H1 (cell line): Measurements from ENCODE around the gene PIK3R4. TPM values are rescaled to one million over a fixed set of nuclear protein-coding genes. Genes with fewer than 3 reads are reported as not detected.

Experiments
- CTCF ChIA-PET: fragments of 300-600 bp; sonication (Branson Sonifier 250); formaldehyde crosslinking; loops from one replicate; lab custom pipeline; 2021; ENCODE audit not compliant: partially characterized antibody; lab: Charles Lee
- POLR2A ChIA-PET: fragments of 300-600 bp; sonication (Branson Sonifier 250); formaldehyde crosslinking; loops from one replicate; lab custom pipeline; 2021; ENCODE audit warnings: inconsistent platforms; ENCODE audit not compliant: partially characterized antibody; lab: Charles Lee
- DNase-seq, 2 experiments: peaks; one replicate each; pipeline versions ENCODE4 v3.0.0 to v3.0.0-alpha.2; 2010 to 2022; ENCODE audit warnings: low spot score in 2 of 2, low read depth in 1 of 2, mixed read lengths in 1 of 2
- FAIRE-seq: peaks from 2 replicates; lab custom pipeline; 2011; peaks lifted over from hg19 to GRCh38; lab: Jason Lieb, UNC
- H2AFZ ChIP-seq: 2 replicates; pipeline ENCODE4 v1.8.1; 2012; ENCODE audit warnings: low read length, inconsistent platforms
- H2AK5ac ChIP-seq: 2 replicates; pipeline ENCODE4 v1.6.1; 2013; ENCODE audit warnings: low read depth, low read length
- H2BK120ac ChIP-seq: replicated peaks from 2 replicates; pipeline ENCODE3; 2013; ENCODE audit warnings: low read depth, low read length, inconsistent platforms
- H2BK12ac ChIP-seq: 2 replicates; pipeline ENCODE4 v1.6.1; 2013; ENCODE audit warnings: low read depth, low read length
- H2BK15ac ChIP-seq: 2 replicates; pipeline ENCODE4 v1.6.1; 2013; ENCODE audit warnings: low read length
- H2BK20ac ChIP-seq: 2 replicates; pipeline ENCODE4 v1.6.1; 2013; ENCODE audit warnings: low read length
- H2BK5ac ChIP-seq: 2 replicates; pipeline ENCODE4 v1.6.1; 2013; ENCODE audit warnings: low read depth, low read length
- H3K14ac ChIP-seq: 2 replicates; pipeline ENCODE4 v1.6.1; 2013; ENCODE audit warnings: inconsistent platforms; ENCODE audit not compliant: insufficient read length
- H3K18ac ChIP-seq: 2 replicates; pipeline ENCODE4 v1.6.1; 2013; ENCODE audit warnings: low read length; ENCODE audit errors: extremely low read depth
- H3K23ac ChIP-seq: 2 replicates; pipeline ENCODE4 v1.6.1; 2013; ENCODE audit warnings: inconsistent platforms; ENCODE audit not compliant: insufficient read length
- H3K23me2 ChIP-seq: 2 replicates; pipeline ENCODE4 v1.6.1; 2013; ENCODE audit warnings: low read depth, low read length
- H3K27ac ChIP-seq: 2 replicates; pipeline ENCODE4 v1.6.1; 2011; ENCODE audit warnings: low read depth, low read length, inconsistent platforms
- H3K27me3 ChIP-seq, 4 experiments: replicated peaks in 1 of 4; 1 replicate in 1 of 4; 2 replicates in 3 of 4; pipeline versions ENCODE4 v1.6.1 to v1.8.1; 2011 to 2013; ENCODE audit warnings: low read length in 3 of 4, mild to moderate bottlenecking in 3 of 4, inconsistent platforms in 2 of 4, mixed read lengths in 2 of 4, moderate library complexity in 1 of 4; ENCODE audit not compliant: control insufficient read depth in 3 of 4, insufficient read depth in 3 of 4; ENCODE audit errors: extremely low read depth in 1 of 4
- H3K36me3 ChIP-seq, 4 experiments: 2 replicates each; pipeline versions ENCODE4 v1.6.1 to v1.8.1; 2011 to 2013; ENCODE audit warnings: mild to moderate bottlenecking in 4 of 4, low read length in 3 of 4, moderate library complexity in 2 of 4, control low read depth in 1 of 4, inconsistent platforms in 1 of 4; ENCODE audit not compliant: insufficient read depth in 4 of 4, control insufficient read depth in 2 of 4
- H3K4ac ChIP-seq: replicated peaks from 2 replicates; pipeline ENCODE3; 2013; ENCODE audit warnings: low read length, low read depth, mixed read lengths, inconsistent platforms; ENCODE audit not compliant: insufficient read length
- H3K4me1 ChIP-seq, 4 experiments: replicated peaks in 1 of 4; 1 replicate in 1 of 4; 2 replicates in 3 of 4; pipeline versions ENCODE4 v1.6.1 to v1.8.1; 2011 to 2013; ENCODE audit warnings: low read length in 3 of 4, inconsistent platforms in 2 of 4, mixed read lengths in 1 of 4; ENCODE audit not compliant: insufficient read depth in 4 of 4, control insufficient read depth in 3 of 4
- H3K4me2 ChIP-seq, 2 experiments: 2 replicates each; pipeline versions ENCODE4 v1.6.1 to v1.8.1; 2011 to 2013; ENCODE audit warnings: low read depth in 2 of 2, low read length in 2 of 2, control low read depth in 1 of 2, inconsistent platforms in 1 of 2, mild to moderate bottlenecking in 1 of 2; ENCODE audit not compliant: insufficient read depth in 1 of 2
- H3K4me3 ChIP-seq, 4 experiments: fragments of 200-600, 300-600 bp in 1 of 4; sonication (generic), shearing (Covaris generic), sonication (Bioruptor Twin) in 1 of 4; 2 replicates each; pipeline versions ENCODE4 v1.5.1 to v1.8.1; 2011 to 2016; ENCODE audit warnings: low read length in 4 of 4, low read depth in 3 of 4, control low read depth in 2 of 4, inconsistent platforms in 2 of 4, mild to moderate bottlenecking in 2 of 4, mixed read lengths in 1 of 4, moderate library complexity in 1 of 4; ENCODE audit not compliant: insufficient read depth in 2 of 4; ENCODE audit errors: extremely low read depth in 1 of 4
- H3K56ac ChIP-seq: replicated peaks from 2 replicates; pipeline ENCODE3; 2013; ENCODE audit warnings: low read depth, mild to moderate bottlenecking, mixed read lengths, low read length, inconsistent platforms; ENCODE audit not compliant: insufficient read length
- H3K79me1 ChIP-seq: 2 replicates; pipeline ENCODE4 v1.6.1; 2013; ENCODE audit warnings: low read depth, low read length, control low read depth
- H3K79me2 ChIP-seq, 2 experiments: 2 replicates each; pipeline versions ENCODE4 v1.6.1 to v1.8.1; 2012 to 2013; ENCODE audit warnings: low read length in 2 of 2, mild to moderate bottlenecking in 2 of 2, inconsistent platforms in 1 of 2; ENCODE audit not compliant: insufficient read depth in 2 of 2, control insufficient read depth in 1 of 2
- H3K9ac ChIP-seq, 4 experiments: replicated peaks in 1 of 4; 1 replicate in 1 of 4; 2 replicates in 3 of 4; pipeline versions ENCODE4 v1.6.1 to v1.8.1; 2011 to 2013; ENCODE audit warnings: low read depth in 3 of 4, low read length in 3 of 4, control low read depth in 2 of 4, mild to moderate bottlenecking in 2 of 4, moderate library complexity in 2 of 4, inconsistent platforms in 1 of 4; ENCODE audit errors: extremely low read depth in 1 of 4
- H3K9me3 ChIP-seq, 2 experiments: 2 replicates each; pipeline versions ENCODE4 v1.6.1 to v1.8.1; 2012 to 2013; ENCODE audit warnings: mild to moderate bottlenecking in 2 of 2, moderate library complexity in 2 of 2, control low read depth in 1 of 2, inconsistent platforms in 1 of 2, low read depth in 1 of 2, low read length in 1 of 2, mixed read lengths in 1 of 2; ENCODE audit not compliant: insufficient read depth in 2 of 2
- H4K20me1 ChIP-seq, 2 experiments: replicated peaks in 1 of 2; 2 replicates each; pipeline versions ENCODE3 to v1.8.1; 2011 to 2013; ENCODE audit warnings: inconsistent platforms in 2 of 2, low read length in 2 of 2, mild to moderate bottlenecking in 1 of 2; ENCODE audit not compliant: insufficient read depth in 2 of 2, control insufficient read depth in 1 of 2
- H4K5ac ChIP-seq: 2 replicates; pipeline ENCODE4 v1.6.1; 2013; ENCODE audit warnings: low read length, low read depth, mixed read lengths, inconsistent platforms; ENCODE audit not compliant: insufficient read length
- H4K8ac ChIP-seq: 2 replicates; pipeline ENCODE4 v1.8.0; 2013; ENCODE audit warnings: mild to moderate bottlenecking, moderate library complexity, low read length, inconsistent platforms; ENCODE audit not compliant: insufficient read depth; ENCODE audit errors: extremely low read depth
- H4K91ac ChIP-seq: replicated peaks from 2 replicates; pipeline ENCODE3; 2013; ENCODE audit warnings: low read length, mixed read lengths, inconsistent platforms; ENCODE audit not compliant: insufficient read length
- CTBP2 ChIP-seq: IDR thresholded peaks from 2 replicates; pipeline ENCODE4 v1.7.0; 2011; ENCODE audit warnings: borderline replicate concordance, mild to moderate bottlenecking, moderate library complexity, mixed read lengths, low read length; ENCODE audit not compliant: insufficient read depth, insufficient read length
- GTF2F1 ChIP-seq: IDR thresholded peaks from 2 replicates; pipeline ENCODE4 v1.6.1; 2012; ENCODE audit warnings: low read depth, low read length, improper control_type of control experiment, borderline replicate concordance
- SIX5 ChIP-seq: IDR thresholded peaks from 2 replicates; pipeline ENCODE4 v1.6.1; 2011; ENCODE audit warnings: mild to moderate bottlenecking, low read depth, low read length
- WGBS, 2 experiments: shearing (Covaris generic) in 1 of 2; methylation state at CpG; one replicate each; pipeline versions ENCODE4 v1.1.6 to v1.1.7; 2013 to 2015; ENCODE audit warnings: low lambda C conversion rate in 2 of 2, mixed read lengths in 2 of 2, inconsistent platforms in 1 of 2, low coverage in 1 of 2, missing lambda C conversion rate in 1 of 2; ENCODE audit not compliant: insufficient replicate concordance in 2 of 2, insufficient coverage in 1 of 2, insufficient read length in 1 of 2; ENCODE audit errors: extremely low coverage in 1 of 2, missing lambda C conversion rate in 1 of 2; 5-methylcytosine and 5-hydroxymethylcytosine counted together
- polyA plus RNA-seq, 7 experiments: library from polyadenylated mRNA; depleted of rRNA in 3 of 7; stranded (reverse) in 5 of 7; unstranded in 2 of 7; fragments of >200 nt in 5 of 7; fragments of 200-250 nt in 2 of 7; gene quantifications; 1 replicate in 5 of 7; 2 replicates in 1 of 7; 4 replicates in 1 of 7; pipeline versions ENCODE4 v1.2.1 to v1.2.3, GENCODE V29; 2011 to 2013; ENCODE audit warnings: missing spikeins in 2 of 7, mixed read lengths in 2 of 7
- total RNA-seq: library from RNA; stranded (reverse); fragmentation: NEBNext Ultra II Directional; extraction: Animal tissue kit (Norgen Biotek cat#: 25700); gene quantifications from 2 replicates; pipeline ENCODE4 v1.2.1, GENCODE V29; 2021
- TF ChIP-seq, protein P1 (sequence below): IDR thresholded peaks from 2 replicates; pipeline ENCODE4 v1.6.1; 2012; ENCODE audit warnings: inconsistent platforms

PIK3R4 gene
- total and polyA plus RNA-seq, 2 of the 8 experiments (the other 6 are each of a cell fraction or from before 2014, with no cell fraction given): 43.8 to 87.4 TPM

- H3K4me2 ChIP-seq: no peak overlapping the region
- no peak overlapping the region for H3K14ac ChIP-seq
- no peak overlapping the region for H3K23ac ChIP-seq
- CTCF ChIA-PET: interaction anchor here (1.7 to 5.1 kb wide), 3 partner anchors 14 to 136 kb away, joined by 4 to 97 read pairs (median 21); partner anchors contain the start of gene ATP2C1
- H3K4ac ChIP-seq: no peak overlapping the region
- TF ChIP-seq GTF2F1 (no peak), SIX5 (no peak), CTBP2 (no peak)
- TF ChIP-seq, protein P1, sequence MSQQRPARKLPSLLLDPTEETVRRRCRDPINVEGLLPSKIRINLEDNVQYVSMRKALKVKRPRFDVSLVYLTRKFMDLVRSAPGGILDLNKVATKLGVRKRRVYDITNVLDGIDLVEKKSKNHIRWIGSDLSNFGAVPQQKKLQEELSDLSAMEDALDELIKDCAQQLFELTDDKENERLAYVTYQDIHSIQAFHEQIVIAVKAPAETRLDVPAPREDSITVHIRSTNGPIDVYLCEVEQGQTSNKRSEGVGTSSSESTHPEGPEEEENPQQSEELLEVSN: no peak
- TF ChIP-seq, all 59 proteins: peak for 0
- no peak overlapping the region for H2AFZ ChIP-seq
- DNase-seq: no peak
- H3K79me2 ChIP-seq: no peaks in the 10 kb centered on the region
- H2BK120ac ChIP-seq: no peak overlapping the region
- no peak overlapping the region for H2BK12ac ChIP-seq
- H3K4me3 ChIP-seq: no peak overlapping the region
- no peak overlapping the region for H3K27ac ChIP-seq
- no peak overlapping the region for H2AK5ac ChIP-seq
- POLR2A ChIA-PET: no interaction called here
- no peak overlapping the region for H2BK15ac ChIP-seq
- WGBS, 2 experiments: 87% methylated on average over 3 of the region's 3 CpGs; no CpG with 5 or more reads in 1 of the 2 experiments
- H3K36me3 ChIP-seq: no peaks in the 10 kb centered on the region
- no peak overlapping the region for H3K56ac ChIP-seq
- H4K8ac ChIP-seq: no peak overlapping the region
- no peak overlapping the region for H4K5ac ChIP-seq
- no peak overlapping the region for H2BK20ac ChIP-seq
- H3K9me3 ChIP-seq: no peaks in the 10 kb centered on the region
- no peak overlapping the region for H3K9ac ChIP-seq
- H2BK5ac ChIP-seq: no peak overlapping the region
- FAIRE-seq: no peak
- H3K4me1 ChIP-seq: no peaks in the 10 kb centered on the region
- no peaks in the 10 kb centered on the region for H3K27me3 ChIP-seq
- no peaks in the 10 kb centered on the region for H3K79me1 ChIP-seq
- no peaks in the 10 kb centered on the region for H4K20me1 ChIP-seq
- no peak overlapping the region for H3K18ac ChIP-seq
- no peak overlapping the region for H4K91ac ChIP-seq
- H3K23me2 ChIP-seq: peaks cover 1% of the 10 kb centered on the region; the same call in 1 of the 2 replicates
These were observed 11.1 kb upstream of the PIK3R4 start for GRCh38 chr3:130757611-130758150.
